Left ventricle myocardium inferior (tissue), 1 donor: ENCODE measurements around the gene EPHB1. TPM values are rescaled to one million over a fixed set of nuclear protein-coding genes. Genes with fewer than 3 reads are reported as not detected.

Experiments
- DNase-seq: peaks from one replicate; pipeline ENCODE4 v3.0.0-alpha.2; 2020
- H3K27ac ChIP-seq: fragments of 200-600 bp; replicated peaks from 2 replicates; pipeline ENCODE4 v1.8.0; 2021
- H3K27me3 ChIP-seq: fragments of 200-600 bp; 2 replicates; pipeline ENCODE4 v1.8.0; 2021; ENCODE audit warnings: low read depth
- H3K36me3 ChIP-seq: fragments of 200-600 bp; 2 replicates; pipeline ENCODE4 v1.8.0; 2021
- H3K4me1 ChIP-seq: fragments of 200-600 bp; 2 replicates; pipeline ENCODE4 v1.8.0; 2021
- H3K4me3 ChIP-seq: fragments of 200-600 bp; 2 replicates; pipeline ENCODE4 v1.8.0; 2021; ENCODE audit warnings: mild to moderate bottlenecking, moderate library complexity
- H3K9me3 ChIP-seq: fragments of 200-600 bp; replicated peaks from 2 replicates; pipeline ENCODE4 v1.8.0; 2021
- CTCF ChIP-seq: fragments of 200-600 bp; IDR thresholded peaks from 2 replicates; pipeline ENCODE4 v1.8.0; 2021; ENCODE audit warnings: antibody characterized with exemption, mild to moderate bottlenecking, borderline replicate concordance
- intact Hi-C: fragments of 100-400 bp; cut with micrococcal nuclease; formaldehyde crosslinking; loops from one replicate; pipeline ENCODE4 v1.11.0; 2022
- total RNA-seq: library from RNA; stranded (reverse); fragmentation: NEBNext Ultra II Directional; extraction: Animal tissue kit (Norgen Biotek cat#: 25700); gene quantifications from one replicate; pipeline ENCODE4 v1.2.1, GENCODE V29; 2021
- donor health status: DM: no; HTN: yes; CAD: no; lungs with severe emphysema.

EPHB1 gene
- total RNA-seq, 1 donor from 2014 or later = 1.3 TPM

- peaks cover 19% of the 10 kb centered on the region for H3K4me1 ChIP-seq
- intact Hi-C loops = no loop called here
- no peak overlapping the region for H3K27ac ChIP-seq
These were observed 108.8 kb downstream of the EPHB1 start for GRCh38 chr3:134903837-134904236.

GRCh38 chr3:134904241-134904771 is 109.2 kb downstream of the EPHB1 start:
- H3K36me3 ChIP-seq = no peaks in the 10 kb centered on the region
- DNase-seq = no peak

More at GRCh38 chr3:134903837-134904236, 108.8 kb downstream of the EPHB1 start:
- Histone ChIP-seq H3K36me3 (no peaks in the 10 kb centered on the region), H3K27me3 (no peaks in the 10 kb centered on the region), H3K9me3 (no peaks in the 10 kb centered on the region), H3K4me3 (no peak overlapping the region)
- no peak for DNase-seq
- no peak for TF ChIP-seq CTCF

GRCh38 chr3:134904776-134905646 is 110.0 kb downstream of the EPHB1 start:
- intact Hi-C loops = no loop called here
- DNase-seq = no peak
- H3K27ac ChIP-seq = no peak overlapping the region
- peaks cover 19% of the 10 kb centered on the region for H3K4me1 ChIP-seq
- no peaks in the 10 kb centered on the region for H3K27me3 ChIP-seq
- H3K4me3 ChIP-seq = no peak overlapping the region
- H3K9me3 ChIP-seq = no peaks in the 10 kb centered on the region
- no peak for TF ChIP-seq CTCF
- H3K36me3 ChIP-seq = no peaks in the 10 kb centered on the region

More at GRCh38 chr3:134904241-134904771, 109.2 kb downstream of the EPHB1 start:
- H3K4me3 ChIP-seq = no peak overlapping the region
- H3K4me1 ChIP-seq = peaks cover 19% of the 10 kb centered on the region
- H3K9me3 ChIP-seq = no peaks in the 10 kb centered on the region
- intact Hi-C loops = no loop called here
- TF ChIP-seq CTCF = no peak
- H3K27ac ChIP-seq = no peak overlapping the region
- H3K27me3 ChIP-seq = no peaks in the 10 kb centered on the region

GRCh38 chr3:134905647-134905935 is 110.5 kb downstream of the EPHB1 start:
- Histone ChIP-seq H3K9me3 (no peaks in the 10 kb centered on the region), H3K27me3 (no peaks in the 10 kb centered on the region), H3K4me3 (no peak overlapping the region), H3K27ac (no peak overlapping the region), H3K36me3 (no peaks in the 10 kb centered on the region), H3K4me1 (peaks cover 19% of the 10 kb centered on the region)
- no peak for DNase-seq
- intact Hi-C loops = no loop called here
- no peak for TF ChIP-seq CTCF

GRCh38 chr3:134908271-134908670 is 113.2 kb downstream of the EPHB1 start:
- H3K36me3 ChIP-seq = no peaks in the 10 kb centered on the region
- no peaks in the 10 kb centered on the region for H3K9me3 ChIP-seq
- TF ChIP-seq CTCF = no peak
- peaks cover 14% of the 10 kb centered on the region for H3K4me1 ChIP-seq
- no peaks in the 10 kb centered on the region for H3K27me3 ChIP-seq
- intact Hi-C loops = no loop called here
- H3K4me3 ChIP-seq = no peak overlapping the region
- DNase-seq = no peak
- no peak overlapping the region for H3K27ac ChIP-seq
